Stimulated activated CD4-positive, alpha-beta T cell treated with anti-CD3 and anti-CD28 coated beads, TNF-alpha, amount 100 ng/mL, for 4 hours (primary cell): ENCODE results near the gene PROS1.
A peak's percentile ranks its signal among the peaks of the same experiment; 100 is the strongest.

ENCODE experiments used
- DNase-seq, 3 experiments: peaks; one replicate each; pipeline ENCODE4 v3.0.0-alpha.2; 2020; ENCODE audit warnings: low read depth in 3 of 3

The PROS1 gene

GRCh38 chr3:93973131-93974126, at the start of gene PROS1:
PROS1 (minus strand) TSS chr3:93973896; CDS start chr3:93973749, 147 bp downstream.
- DNase-seq, result peak; percentile 15 to 21 (median 17)

- DNase-seq, result no peak
Observed at GRCh38 chr3:94020293-94020692, 46.6 kb upstream of the PROS1 start.

GRCh38 chr3:94019659-94020058, 46.0 kb upstream of the PROS1 start:
- DNase-seq, result no peak

GRCh38 chr3:94015025-94015424, 41.3 kb upstream of the PROS1 start:
- DNase-seq, result no peak

GRCh38 chr3:94012185-94012584, 38.5 kb upstream of the PROS1 start:
- DNase-seq, result no peak

GRCh38 chr3:94011233-94011711, 37.6 kb upstream of the PROS1 start:
- no peak for DNase-seq

GRCh38 chr3:94009608-94010007, 35.9 kb upstream of the PROS1 start:
- no peak for DNase-seq

- DNase-seq, result no peak
Observed at GRCh38 chr3:94008253-94008652, 34.6 kb upstream of the PROS1 start.

GRCh38 chr3:94004301-94004910, 30.7 kb upstream of the PROS1 start:
- DNase-seq, result no peak

- DNase-seq, result no peak
Observed at GRCh38 chr3:94001827-94002495, 28.3 kb upstream of the PROS1 start.

- no peak for DNase-seq
Observed at GRCh38 chr3:94001191-94001590, 27.5 kb upstream of the PROS1 start.

- DNase-seq, result no peak
Observed at GRCh38 chr3:93994056-93994455, 20.4 kb upstream of the PROS1 start.

- DNase-seq, result no peak
Observed at GRCh38 chr3:93992207-93992606, 18.5 kb upstream of the PROS1 start.

GRCh38 chr3:93991631-93992030, 17.9 kb upstream of the PROS1 start:
- DNase-seq, result no peak

GRCh38 chr3:93989241-93989640, 15.5 kb upstream of the PROS1 start:
- DNase-seq, result no peak

- DNase-seq, result no peak
Observed at GRCh38 chr3:93988764-93989163, 15.1 kb upstream of the PROS1 start.

- no peak for DNase-seq
Observed at GRCh38 chr3:93988283-93988682, 14.6 kb upstream of the PROS1 start.

GRCh38 chr3:93984618-93985017, 10.9 kb upstream of the PROS1 start:
- DNase-seq, result no peak

- no peak for DNase-seq
Observed at GRCh38 chr3:93983408-93983807, 9.7 kb upstream of the PROS1 start.

- no peak for DNase-seq
Observed at GRCh38 chr3:93981649-93982048, 8.0 kb upstream of the PROS1 start.

- peak; percentile 75 to 90 (median 89) for DNase-seq
Observed at GRCh38 chr3:93979850-93980676, 6.4 kb upstream of the PROS1 start, which contains the start of gene ARL13B. ARL13B (plus strand) TSS chr3:93980155; CDS start chr3:93980424, 269 bp downstream.
